ENCODE measurements around the gene MICALL2.

Gene MICALL2

GRCh38 chr7:1436608-1437007, 22.7 kb downstream of the MICALL2 start:
- Histone ChIP-seq H3K4me1 (ENCODE audit: insufficient read depth, low read length) (no peaks in the 10 kb centered on the region), H3K27ac (ENCODE audit: low read depth, low read length) (no peak overlapping the region), H3K9ac (ENCODE audit: low read length) (no peak overlapping the region), H3K9me3 (ENCODE audit: low read length) (no peaks in the 10 kb centered on the region), H3K4me3 (ENCODE audit: low read depth in 1 of 2, low read length in 2 of 2) (no peak overlapping the region), H3K36me3 (ENCODE audit: insufficient read depth, low read length) (no peaks in the 10 kb centered on the region), H3K27me3 (ENCODE audit: control insufficient read depth in 1 of 2, insufficient read depth in 2 of 2, low read length in 2 of 2) (no peaks in the 10 kb centered on the region)

- no peak overlapping the region for H3K27ac ChIP-seq (ENCODE audit: low read depth, low read length)
- H3K27me3 ChIP-seq (ENCODE audit: control insufficient read depth in 1 of 2, insufficient read depth in 2 of 2, low read length in 2 of 2): peaks cover 0 to 3% of the 10 kb centered on the region in 2 donors
- no peak overlapping the region for H3K9ac ChIP-seq (ENCODE audit: low read length)
- no peaks in the 10 kb centered on the region for H3K9me3 ChIP-seq (ENCODE audit: low read length)
- no peak overlapping the region for H3K4me3 ChIP-seq (ENCODE audit: low read depth in 1 of 2, low read length in 2 of 2)
- no peaks in the 10 kb centered on the region for H3K36me3 ChIP-seq (ENCODE audit: insufficient read depth, low read length)
- no peaks in the 10 kb centered on the region for H3K4me1 ChIP-seq (ENCODE audit: insufficient read depth, low read length)
These were observed 24.2 kb downstream of the MICALL2 start for GRCh38 chr7:1434891-1435670.

GRCh38 chr7:1434165-1434718, 25.0 kb downstream of the MICALL2 start:
- Histone ChIP-seq H3K9ac (ENCODE audit: low read length) (no peak overlapping the region), H3K9me3 (ENCODE audit: low read length) (no peaks in the 10 kb centered on the region), H3K4me1 (ENCODE audit: insufficient read depth, low read length) (no peaks in the 10 kb centered on the region), H3K27ac (ENCODE audit: low read depth, low read length) (no peak overlapping the region), H3K27me3 (ENCODE audit: control insufficient read depth in 1 of 2, insufficient read depth in 2 of 2, low read length in 2 of 2) (peaks cover 0 to 11% of the 10 kb centered on the region in 2 donors), H3K4me3 (ENCODE audit: low read depth in 1 of 2, low read length in 2 of 2) (no peak overlapping the region), H3K36me3 (ENCODE audit: insufficient read depth, low read length) (no peaks in the 10 kb centered on the region)

GRCh38 chr7:1433128-1433920, 25.9 kb downstream of the MICALL2 start:
- Histone ChIP-seq H3K4me3 (ENCODE audit: low read depth in 1 of 2, low read length in 2 of 2) (no peak overlapping the region), H3K36me3 (ENCODE audit: insufficient read depth, low read length) (no peaks in the 10 kb centered on the region), H3K4me1 (ENCODE audit: insufficient read depth, low read length) (no peaks in the 10 kb centered on the region), H3K27me3 (ENCODE audit: control insufficient read depth in 1 of 2, insufficient read depth in 2 of 2, low read length in 2 of 2) (peaks cover 0 to 14% of the 10 kb centered on the region in 2 donors), H3K27ac (ENCODE audit: low read depth, low read length) (no peak overlapping the region), H3K9me3 (ENCODE audit: low read length) (no peaks in the 10 kb centered on the region), H3K9ac (ENCODE audit: low read length) (no peak overlapping the region)

DNA sequence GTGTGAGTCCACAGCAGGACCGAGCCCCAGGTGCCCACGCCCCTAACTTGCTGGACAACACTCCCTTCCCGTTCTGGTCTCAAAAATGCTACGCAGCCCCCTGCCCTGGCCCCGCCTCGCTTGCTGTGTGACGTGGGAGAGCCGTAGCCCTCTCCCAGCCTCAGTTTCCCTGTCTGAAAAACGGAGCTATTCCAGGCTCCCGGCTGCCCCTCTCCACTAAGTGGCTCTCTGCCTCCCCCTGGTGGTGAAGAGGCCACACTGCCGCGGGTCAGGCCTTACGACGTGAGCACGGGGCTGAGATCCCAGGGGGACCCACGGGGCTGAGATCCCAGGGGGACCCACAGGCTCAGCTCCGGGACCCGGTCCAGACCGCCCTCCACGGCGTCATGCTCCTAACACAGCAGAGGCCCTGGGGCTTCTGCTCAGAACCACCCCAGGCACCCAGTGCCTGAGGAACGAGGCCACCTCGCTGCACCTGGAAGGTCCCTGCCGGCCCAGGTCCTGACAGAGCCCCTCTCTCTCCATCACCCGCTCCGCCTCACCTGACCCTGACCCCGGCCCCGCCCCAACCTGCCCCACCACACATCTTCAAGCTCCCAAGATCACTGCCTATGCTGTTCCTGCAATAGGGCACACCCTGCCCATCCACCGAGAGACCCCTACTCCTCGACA, 26.7 kb downstream of the MICALL2 start:
- no peaks in the 10 kb centered on the region for H3K9me3 ChIP-seq (ENCODE audit: low read length)
- H3K4me1 ChIP-seq (ENCODE audit: insufficient read depth, low read length): no peaks in the 10 kb centered on the region
- peaks cover 0 to 14% of the 10 kb centered on the region in 2 donors for H3K27me3 ChIP-seq (ENCODE audit: control insufficient read depth in 1 of 2, insufficient read depth in 2 of 2, low read length in 2 of 2)
- H3K4me3 ChIP-seq (ENCODE audit: low read depth in 1 of 2, low read length in 2 of 2): no peak overlapping the region
- no peak overlapping the region for H3K27ac ChIP-seq (ENCODE audit: low read depth, low read length)
- H3K36me3 ChIP-seq (ENCODE audit: insufficient read depth, low read length): no peaks in the 10 kb centered on the region
- H3K9ac ChIP-seq (ENCODE audit: low read length): no peak overlapping the region

DNA sequence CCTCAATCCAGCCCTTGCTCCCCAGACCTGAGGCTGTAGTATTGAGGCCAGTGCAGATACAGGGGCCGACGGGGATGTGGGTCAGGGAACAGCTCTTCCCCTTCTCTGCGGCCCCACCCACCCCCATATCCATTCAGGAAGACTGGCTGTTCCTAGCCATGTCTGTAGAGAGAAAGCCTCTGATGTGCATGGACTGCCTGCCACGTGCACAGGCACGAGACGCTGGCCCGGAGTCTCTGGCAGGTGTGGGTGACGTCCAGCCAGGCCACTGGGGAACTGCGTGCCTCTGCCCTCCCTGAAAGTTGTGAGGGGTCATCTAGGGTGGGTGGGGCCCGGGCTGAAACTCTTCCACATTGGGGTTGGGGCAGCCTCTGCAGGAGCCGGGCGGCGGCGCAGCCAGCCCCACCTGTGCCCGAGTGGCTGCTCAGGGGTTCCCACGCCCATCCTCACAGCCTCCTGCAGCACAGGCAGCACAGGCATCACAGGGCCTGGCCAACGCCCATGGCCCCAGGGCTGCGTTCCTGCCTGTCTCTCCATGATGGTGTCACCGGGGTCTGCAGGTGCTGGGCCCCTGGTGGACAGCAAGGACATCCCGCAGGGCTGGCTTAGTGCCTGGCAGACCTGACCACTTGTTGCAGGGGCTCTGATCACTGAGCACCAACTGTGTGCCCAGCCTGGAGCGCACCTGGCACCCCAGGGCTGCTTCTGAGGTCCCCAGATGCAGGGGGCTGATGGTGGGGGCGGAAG, 27.5 kb downstream of the MICALL2 start:
- Histone ChIP-seq H3K27ac (ENCODE audit: low read depth, low read length) (no peak overlapping the region), H3K4me1 (ENCODE audit: insufficient read depth, low read length) (no peaks in the 10 kb centered on the region), H3K27me3 (ENCODE audit: control insufficient read depth in 1 of 2, insufficient read depth in 2 of 2, low read length in 2 of 2) (peaks cover 0 to 14% of the 10 kb centered on the region in 2 donors), H3K9ac (ENCODE audit: low read length) (no peak overlapping the region), H3K4me3 (ENCODE audit: low read depth in 1 of 2, low read length in 2 of 2) (no peak overlapping the region), H3K9me3 (ENCODE audit: low read length) (no peaks in the 10 kb centered on the region), H3K36me3 (ENCODE audit: insufficient read depth, low read length) (no peaks in the 10 kb centered on the region)

- Histone ChIP-seq H3K9me3 (ENCODE audit: low read length) (no peaks in the 10 kb centered on the region), H3K27me3 (ENCODE audit: control insufficient read depth in 1 of 2, insufficient read depth in 2 of 2, low read length in 2 of 2) (peaks cover 0 to 14% of the 10 kb centered on the region in 2 donors), H3K4me1 (ENCODE audit: insufficient read depth, low read length) (no peaks in the 10 kb centered on the region), H3K36me3 (ENCODE audit: insufficient read depth, low read length) (no peaks in the 10 kb centered on the region), H3K27ac (ENCODE audit: low read depth, low read length) (no peak overlapping the region), H3K4me3 (ENCODE audit: low read depth in 1 of 2, low read length in 2 of 2) (no peak overlapping the region), H3K9ac (ENCODE audit: low read length) (no peak overlapping the region)
These were observed 28.0 kb downstream of the MICALL2 start for GRCh38 chr7:1431226-1431625.

DNA sequence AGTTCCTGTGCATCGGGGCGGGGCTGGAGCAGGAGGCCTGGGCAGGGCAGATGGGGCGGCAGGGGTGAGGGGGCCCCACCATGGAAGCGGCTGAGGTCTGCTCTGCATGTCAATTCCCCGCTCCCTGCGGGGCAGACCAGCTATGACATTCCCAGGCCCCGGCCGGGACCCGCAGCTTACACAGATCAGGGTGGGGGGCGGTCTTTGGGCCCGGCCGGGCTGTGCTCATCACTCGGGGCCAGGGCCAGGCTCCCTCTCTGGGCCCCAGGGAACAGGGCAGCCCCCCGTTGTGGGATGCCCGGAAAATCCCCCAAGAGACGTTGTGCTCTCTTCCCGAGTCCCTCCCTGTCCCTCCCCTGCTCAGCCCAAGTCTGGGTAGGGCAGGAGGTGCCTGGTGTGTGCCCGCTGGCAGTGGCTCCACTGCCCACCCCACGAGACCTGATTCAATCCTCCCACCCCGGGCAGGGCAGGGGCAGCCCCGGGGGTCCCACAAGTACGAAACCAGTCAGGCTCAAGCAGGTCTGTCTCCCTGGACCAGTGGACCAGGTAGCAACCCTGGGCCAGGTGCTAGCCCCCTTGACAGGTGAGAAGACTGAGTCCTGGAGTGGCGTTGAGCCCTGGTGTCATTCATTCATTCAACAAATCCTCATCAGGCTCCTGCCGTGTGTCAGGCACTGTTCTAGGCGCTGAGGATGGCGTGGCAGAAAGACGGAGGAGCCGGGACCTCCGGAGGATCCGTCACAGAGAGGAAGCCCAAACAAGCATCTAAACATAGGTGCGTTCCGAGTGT, 29.0 kb downstream of the MICALL2 start:
- Histone ChIP-seq H3K4me1 (ENCODE audit: insufficient read depth, low read length) (no peaks in the 10 kb centered on the region), H3K27ac (ENCODE audit: low read depth, low read length) (no peak overlapping the region), H3K4me3 (ENCODE audit: low read depth in 1 of 2, low read length in 2 of 2) (no peak overlapping the region), H3K27me3 (ENCODE audit: control insufficient read depth in 1 of 2, insufficient read depth in 2 of 2, low read length in 2 of 2) (peaks cover 0 to 14% of the 10 kb centered on the region in 2 donors), H3K9me3 (ENCODE audit: low read length) (no peaks in the 10 kb centered on the region), H3K36me3 (ENCODE audit: insufficient read depth, low read length) (no peaks in the 10 kb centered on the region), H3K9ac (ENCODE audit: low read length) (no peak overlapping the region)

GRCh38 chr7:1428941-1429501, 30.2 kb downstream of the MICALL2 start:
- no peak overlapping the region for H3K4me3 ChIP-seq (ENCODE audit: low read depth in 1 of 2, low read length in 2 of 2)
- H3K27me3 ChIP-seq (ENCODE audit: control insufficient read depth in 1 of 2, insufficient read depth in 2 of 2, low read length in 2 of 2): peaks cover 0 to 14% of the 10 kb centered on the region in 2 donors
- no peak overlapping the region for H3K27ac ChIP-seq (ENCODE audit: low read depth, low read length)
- no peak overlapping the region for H3K9ac ChIP-seq (ENCODE audit: low read length)
- no peaks in the 10 kb centered on the region for H3K36me3 ChIP-seq (ENCODE audit: insufficient read depth, low read length)
- H3K4me1 ChIP-seq (ENCODE audit: insufficient read depth, low read length): no peaks in the 10 kb centered on the region
- no peaks in the 10 kb centered on the region for H3K9me3 ChIP-seq (ENCODE audit: low read length)

DNA sequence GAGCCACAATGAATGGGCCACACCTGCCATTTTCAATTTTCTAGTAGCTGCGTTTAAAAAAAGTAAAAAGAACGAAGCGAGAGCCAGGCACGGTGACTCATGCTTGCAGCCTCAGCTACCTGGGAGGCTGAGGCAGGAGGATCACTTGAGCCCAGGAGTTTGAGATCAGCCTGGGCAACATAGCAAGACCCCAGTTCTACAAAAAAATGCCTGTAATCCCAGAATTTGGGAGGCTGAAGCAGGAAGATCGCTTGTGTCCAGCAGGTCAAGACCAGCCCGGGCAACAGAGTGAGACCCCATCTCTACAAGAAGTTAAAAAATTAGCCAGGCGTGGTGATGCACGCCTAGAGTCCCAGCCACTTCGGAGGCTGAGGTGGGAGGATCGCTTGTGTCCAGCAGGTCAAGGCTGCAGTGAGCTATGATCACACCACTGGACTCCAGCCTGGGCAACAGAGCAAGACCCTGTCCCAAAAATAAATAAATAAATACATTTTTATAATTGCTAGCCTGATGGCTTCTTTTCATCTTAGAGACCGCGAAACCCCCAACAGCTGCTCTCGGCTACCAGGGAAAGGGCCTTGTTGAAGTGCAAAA, 32.1 kb downstream of the MICALL2 start:
- Histone ChIP-seq H3K27me3 (ENCODE audit: control insufficient read depth in 1 of 2, insufficient read depth in 2 of 2, low read length in 2 of 2) (peaks cover 0 to 22% of the 10 kb centered on the region in 2 donors), H3K4me1 (ENCODE audit: insufficient read depth, low read length) (no peaks in the 10 kb centered on the region)

More for the DNA sequence above, 32.1 kb downstream of the MICALL2 start:
- Histone ChIP-seq H3K36me3 (ENCODE audit: insufficient read depth, low read length) (no peaks in the 10 kb centered on the region), H3K27ac (ENCODE audit: low read depth, low read length) (no peak overlapping the region), H3K9me3 (ENCODE audit: low read length) (no peaks in the 10 kb centered on the region), H3K4me3 (ENCODE audit: low read depth in 1 of 2, low read length in 2 of 2) (no peak overlapping the region), H3K9ac (ENCODE audit: low read length) (no peak overlapping the region)
